A673 (cell line): ENCODE measurements around the gene SLC24A2. TPM values are rescaled to one million over a fixed set of nuclear protein-coding genes. Genes with fewer than 3 reads are reported as not detected.

ENCODE experiments used
- BruUV-seq: library from RNA; stranded (reverse); fragments of 400-500 nt; replicated peaks from 2 replicates; lab custom pipeline; 2021; lab: Mats Ljungman, UMichigan
- CTCF ChIA-PET: fragments of 300-600 bp; sonication (Branson Sonifier 250); formaldehyde crosslinking; loops from one replicate; lab custom pipeline; 2022; ENCODE audit warnings: antibody characterized with exemption; lab: Charles Lee
- POLR2A ChIA-PET: fragments of 300-600 bp; sonication (Branson Sonifier 250); formaldehyde crosslinking; loops from one replicate; lab custom pipeline; 2022; ENCODE audit warnings: antibody characterized with exemption; ENCODE audit not compliant: low non-redundant PET; lab: Charles Lee
- DNase-seq: peaks from one replicate; pipeline ENCODE4 v3.0.0-alpha.2; 2015; ENCODE audit warnings: low spot score
- H3K27ac ChIP-seq: fragments of 200-600 bp; sonication (generic); 2 replicates; pipeline ENCODE4 v1.5.1; 2016; ENCODE audit warnings: mixed run types, low read depth, mild to moderate bottlenecking, mixed read lengths, antibody characterized with exemption, low read length; ENCODE audit not compliant: poor library complexity, severe bottlenecking
- H3K27me3 ChIP-seq: fragments of 200-600 bp; sonication (generic); replicated peaks from 2 replicates; pipeline ENCODE4 v1.6.1; 2017; ENCODE audit warnings: mixed run types, low read depth, mild to moderate bottlenecking, mixed read lengths, antibody characterized with exemption, low read length; ENCODE audit not compliant: insufficient read depth, poor library complexity
- H3K36me3 ChIP-seq: fragments of 200-600 bp; sonication (generic); 2 replicates; pipeline ENCODE4 v1.6.1; 2016; ENCODE audit warnings: mixed run types, mild to moderate bottlenecking, mixed read lengths, antibody characterized with exemption, low read length; ENCODE audit not compliant: insufficient read depth, poor library complexity, severe bottlenecking
- H3K4me1 ChIP-seq: fragments of 200-600 bp; sonication (generic); 2 replicates; pipeline ENCODE4 v1.6.1; 2017; ENCODE audit warnings: mixed run types, mild to moderate bottlenecking, mixed read lengths, antibody characterized with exemption, low read length; ENCODE audit not compliant: insufficient read depth, poor library complexity, severe bottlenecking
- H3K4me3 ChIP-seq: fragments of 200-600 bp; sonication (generic); 2 replicates; pipeline ENCODE4 v1.5.1; 2016; ENCODE audit warnings: low read depth, mixed run types, mild to moderate bottlenecking, mixed read lengths, low read length; ENCODE audit not compliant: poor library complexity, severe bottlenecking
- H3K9me3 ChIP-seq: fragments of 200-600 bp; sonication (generic); 2 replicates; pipeline ENCODE4 v1.6.1; 2016; ENCODE audit warnings: mixed run types, low read depth, mild to moderate bottlenecking, mixed read lengths, antibody characterized with exemption, low read length; ENCODE audit not compliant: poor library complexity, severe bottlenecking
- EZH2 ChIP-seq: fragments of 200-600 bp; sonication (generic); IDR thresholded peaks from 2 replicates; pipeline ENCODE4 v1.6.1; 2017; ENCODE audit warnings: borderline replicate concordance, low read depth, mild to moderate bottlenecking, mixed read lengths, antibody characterized with exemption, low read length; ENCODE audit not compliant: poor library complexity, severe bottlenecking
- intact Hi-C: fragments of 100-400 bp; cut with micrococcal nuclease; formaldehyde crosslinking; loops from one replicate; pipeline ENCODE4 v1.10.0; 2022; ENCODE audit not compliant: unreplicated experiment
- total RNA-seq: library from RNA; stranded (reverse); gene quantifications from 2 replicates; pipeline ENCODE4 v1.2.3, GENCODE V29; 2021
- TF ChIP-seq, protein P1 (sequence below): fragments of 300-800, 200-600 bp; sonication (generic); conservative IDR thresholded peaks from 2 replicates; pipeline ENCODE4 v1.5.1; 2017; ENCODE audit warnings: low read depth, mild to moderate bottlenecking, antibody characterized with exemption, low read length, moderate library complexity, mixed read lengths

SLC24A2 gene
- total RNA-seq, 1 experiment from 2014 or later, result not detected

DNA sequence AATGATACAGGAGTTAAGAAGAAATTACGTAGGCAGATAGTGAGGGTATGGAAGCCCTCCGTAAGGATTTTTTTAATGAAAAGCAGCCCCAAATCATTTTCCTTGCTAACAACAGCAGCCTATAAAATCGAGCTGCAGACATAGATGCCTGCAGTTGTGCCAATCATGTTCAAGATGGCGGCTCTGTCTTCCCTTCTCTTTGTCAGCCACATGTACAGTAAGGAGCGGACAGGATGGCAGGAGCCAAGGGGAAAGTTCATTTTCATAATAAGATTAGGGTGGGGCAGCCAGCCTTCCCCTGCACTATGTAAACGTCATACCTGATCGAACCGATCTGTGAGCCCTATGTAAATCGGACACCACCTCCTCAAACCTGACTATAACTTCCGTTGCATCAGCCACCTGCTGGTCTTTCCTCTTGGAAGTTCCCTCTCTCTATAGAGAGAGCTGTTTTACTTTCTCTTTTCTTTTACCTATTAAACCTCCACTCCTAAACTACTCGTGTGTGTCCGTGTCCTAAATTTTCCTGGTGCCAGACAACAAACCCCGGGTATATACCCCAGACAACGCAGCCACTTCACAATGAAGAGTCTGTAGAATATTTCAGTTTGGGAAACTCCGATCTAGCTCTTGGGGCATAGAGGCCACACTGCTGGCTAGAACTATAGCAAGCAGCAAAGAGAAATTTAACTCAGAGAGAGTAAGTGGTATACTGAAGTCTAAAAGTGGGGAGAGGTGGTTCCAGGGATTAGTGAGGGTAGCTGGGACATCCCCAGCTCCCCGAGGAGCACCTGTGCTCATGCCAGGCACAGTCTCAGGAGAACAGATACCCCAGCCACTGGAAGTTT, 20.8 kb upstream of the SLC24A2 start:
- no peaks in the 10 kb centered on the region for H3K27me3 ChIP-seq
- no TSS peak for BruUV-seq
- no peaks in the 10 kb centered on the region for H3K4me1 ChIP-seq
- ChIA-PET CTCF (no interaction called here), POLR2A (no interaction called here)
- H3K4me3 ChIP-seq, result no peak overlapping the region
- H3K9me3 ChIP-seq, result no peaks in the 10 kb centered on the region
- no peak for TF ChIP-seq EZH2
- TF ChIP-seq, protein P1, sequence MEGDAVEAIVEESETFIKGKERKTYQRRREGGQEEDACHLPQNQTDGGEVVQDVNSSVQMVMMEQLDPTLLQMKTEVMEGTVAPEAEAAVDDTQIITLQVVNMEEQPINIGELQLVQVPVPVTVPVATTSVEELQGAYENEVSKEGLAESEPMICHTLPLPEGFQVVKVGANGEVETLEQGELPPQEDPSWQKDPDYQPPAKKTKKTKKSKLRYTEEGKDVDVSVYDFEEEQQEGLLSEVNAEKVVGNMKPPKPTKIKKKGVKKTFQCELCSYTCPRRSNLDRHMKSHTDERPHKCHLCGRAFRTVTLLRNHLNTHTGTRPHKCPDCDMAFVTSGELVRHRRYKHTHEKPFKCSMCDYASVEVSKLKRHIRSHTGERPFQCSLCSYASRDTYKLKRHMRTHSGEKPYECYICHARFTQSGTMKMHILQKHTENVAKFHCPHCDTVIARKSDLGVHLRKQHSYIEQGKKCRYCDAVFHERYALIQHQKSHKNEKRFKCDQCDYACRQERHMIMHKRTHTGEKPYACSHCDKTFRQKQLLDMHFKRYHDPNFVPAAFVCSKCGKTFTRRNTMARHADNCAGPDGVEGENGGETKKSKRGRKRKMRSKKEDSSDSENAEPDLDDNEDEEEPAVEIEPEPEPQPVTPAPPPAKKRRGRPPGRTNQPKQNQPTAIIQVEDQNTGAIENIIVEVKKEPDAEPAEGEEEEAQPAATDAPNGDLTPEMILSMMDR, result no peak
- no peak for DNase-seq
- no peaks in the 10 kb centered on the region for H3K36me3 ChIP-seq
- intact Hi-C loops, result no loop called here
- no peak overlapping the region for H3K27ac ChIP-seq

DNA sequence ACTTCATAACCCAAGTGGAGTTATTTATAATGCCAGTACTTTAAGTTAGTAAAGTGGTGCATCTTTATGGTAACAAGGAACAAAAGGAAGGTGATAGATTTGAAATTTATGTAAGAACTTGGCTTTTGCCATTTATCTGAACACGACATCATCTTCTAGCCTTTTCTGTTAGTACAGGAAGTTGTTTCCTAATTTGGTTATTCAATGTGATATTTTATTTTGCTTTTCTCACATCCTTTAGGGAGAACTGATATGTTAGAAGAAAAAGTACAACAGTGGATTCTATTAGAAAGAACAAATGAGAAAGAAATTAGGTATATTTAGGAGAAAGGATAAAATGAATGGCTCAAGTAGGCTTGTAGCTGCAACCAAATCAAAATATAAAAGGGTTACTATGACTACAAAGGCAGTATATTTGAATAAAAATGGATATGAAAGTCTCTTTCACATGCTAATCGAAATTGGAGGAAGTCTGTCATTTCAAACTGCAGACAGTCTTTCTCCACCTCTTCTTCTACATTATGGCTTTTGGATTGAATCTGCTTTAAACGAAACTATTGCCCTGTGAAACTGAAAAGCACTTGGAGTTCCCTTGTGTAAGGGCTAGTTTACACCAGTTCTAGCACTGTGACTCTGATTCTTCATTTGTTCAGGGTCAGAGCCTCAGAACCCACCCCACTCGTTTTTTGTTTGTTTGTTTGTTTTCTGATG, 18.5 kb upstream of the SLC24A2 start:
- CTCF ChIA-PET, result no interaction called here
- no peak for DNase-seq
- no peak for TF ChIP-seq EZH2
- TF ChIP-seq, protein P1, result no peak
- Histone ChIP-seq H3K27ac (no peak overlapping the region), H3K4me3 (no peak overlapping the region), H3K9me3 (no peaks in the 10 kb centered on the region), H3K4me1 (no peaks in the 10 kb centered on the region), H3K36me3 (no peaks in the 10 kb centered on the region), H3K27me3 (no peaks in the 10 kb centered on the region)
- intact Hi-C loops, result no loop called here
- BruUV-seq, result no TSS peak
- POLR2A ChIA-PET, result no interaction called here

DNA sequence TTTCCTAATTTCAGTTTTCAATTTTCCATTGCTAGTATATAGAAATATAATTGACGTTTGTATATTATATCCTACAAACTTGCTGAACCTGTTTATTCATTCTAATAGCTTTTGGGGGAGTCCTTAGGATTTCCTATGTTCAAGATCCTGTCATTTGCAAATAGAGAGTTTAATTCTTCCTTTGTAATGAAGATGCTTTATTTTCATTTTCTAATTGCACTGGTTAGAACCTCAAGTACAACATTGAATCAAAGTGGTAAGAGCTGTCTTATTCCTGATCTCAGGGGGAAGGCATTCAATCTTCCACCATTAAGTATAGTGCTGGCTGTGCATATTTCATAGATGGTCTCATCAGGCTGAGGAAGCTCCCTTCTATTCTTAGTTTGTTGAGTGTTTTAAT, 15.6 kb upstream of the SLC24A2 start:
- no peak overlapping the region for H3K27ac ChIP-seq
- H3K9me3 ChIP-seq, result no peaks in the 10 kb centered on the region
- ChIA-PET POLR2A (no interaction called here), CTCF (no interaction called here)
- no peak for DNase-seq
- no TSS peak for BruUV-seq
- no peak for TF ChIP-seq EZH2
- TF ChIP-seq, protein P1, result no peak
- no peaks in the 10 kb centered on the region for H3K4me1 ChIP-seq
- intact Hi-C loops, result no loop called here
- H3K4me3 ChIP-seq, result no peak overlapping the region
- no peaks in the 10 kb centered on the region for H3K27me3 ChIP-seq
- no peaks in the 10 kb centered on the region for H3K36me3 ChIP-seq
